HG03469 (cell line): ENCODE results near the gene DLG2.
A peak's percentile ranks its signal among the peaks of the same experiment; 100 is the strongest.

Source experiments
- ATAC-seq: cut with Tn5 transposase; IDR thresholded peaks from one replicate; pipeline ENCODE4 v1.9.1; 2021; ENCODE audit warnings: mild to moderate bottlenecking, moderate library complexity, moderate number of reproducible peaks; ENCODE audit not compliant: unreplicated experiment

DLG2 gene

GRCh38 chr11:84420271-84420670 lies 1206.9 kb downstream of the DLG2 start:
- no peak for ATAC-seq

- no peak for ATAC-seq
Measured at GRCh38 chr11:84419616-84420015, 1207.5 kb downstream of the DLG2 start.

DNA sequence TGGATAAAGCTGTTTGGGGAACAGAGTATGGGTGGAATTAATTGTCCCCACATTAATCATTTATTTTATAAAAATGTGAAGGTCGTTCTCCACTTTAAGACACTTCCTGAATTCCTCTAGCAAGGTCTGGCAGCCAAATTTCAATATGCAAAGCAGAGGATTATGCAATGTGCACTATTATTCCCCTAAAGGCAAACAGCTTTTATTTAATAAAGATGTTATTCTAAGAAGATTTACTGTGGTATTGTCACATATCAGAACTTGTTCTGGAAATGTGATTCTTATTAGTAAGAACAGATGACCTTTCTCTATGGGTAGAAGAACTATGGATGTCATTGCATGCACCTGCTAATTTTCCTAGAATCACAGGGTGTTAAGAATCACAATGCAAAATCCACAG lies 1212.2 kb downstream of the DLG2 start:
- no peak for ATAC-seq

GRCh38 chr11:84413549-84413948 lies 1213.6 kb downstream of the DLG2 start:
- ATAC-seq = no peak

- ATAC-seq = no peak
Measured at GRCh38 chr11:84412862-84413261, 1214.3 kb downstream of the DLG2 start.

DNA sequence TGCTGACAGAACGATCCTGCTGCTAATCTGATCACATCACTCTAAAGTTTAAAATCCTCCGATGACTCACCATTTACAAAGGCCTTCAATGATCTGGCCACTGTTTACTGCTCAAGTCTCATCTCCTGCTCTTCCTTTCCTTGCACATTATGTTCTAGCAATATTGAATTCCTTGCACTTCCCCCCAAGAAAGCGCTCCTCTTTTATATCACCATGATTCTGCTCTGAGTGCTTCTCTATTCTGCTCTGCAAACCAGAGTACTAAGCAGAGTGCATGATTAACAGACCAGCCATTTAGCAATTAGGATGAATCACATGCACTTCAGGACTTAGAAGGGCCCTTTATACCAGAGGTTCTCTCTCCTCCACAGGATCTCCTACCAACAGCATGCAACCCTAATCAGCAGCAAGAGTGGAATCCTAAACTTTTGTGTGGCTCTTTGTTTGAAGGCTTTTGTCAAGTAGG lies 1218.2 kb downstream of the DLG2 start:
- no peak for ATAC-seq

- ATAC-seq = no peak
Measured at GRCh38 chr11:84407091-84407490, 1220.1 kb downstream of the DLG2 start.

- ATAC-seq = no peak
Measured at GRCh38 chr11:84398017-84398626, 1229.0 kb downstream of the DLG2 start.

DNA sequence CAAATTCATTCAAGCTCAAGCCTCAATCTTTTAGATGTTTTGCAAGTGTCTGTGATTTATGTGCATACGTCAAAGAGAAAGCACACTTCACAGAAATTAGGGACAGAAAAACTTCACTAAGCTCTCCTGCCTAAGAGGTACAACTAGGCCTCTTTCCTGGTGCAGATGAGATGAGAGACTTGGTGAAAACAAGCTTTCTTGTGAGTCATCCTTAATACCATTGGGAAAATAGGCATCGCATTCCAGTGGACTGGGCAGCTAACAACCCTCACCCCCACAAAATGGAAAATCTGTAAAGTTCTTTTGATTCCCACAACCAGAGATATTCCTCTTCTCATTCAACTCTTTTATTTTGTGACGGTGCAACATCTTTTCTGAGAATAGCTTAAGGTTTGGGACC lies 1230.6 kb downstream of the DLG2 start:
- ATAC-seq = no peak

DNA sequence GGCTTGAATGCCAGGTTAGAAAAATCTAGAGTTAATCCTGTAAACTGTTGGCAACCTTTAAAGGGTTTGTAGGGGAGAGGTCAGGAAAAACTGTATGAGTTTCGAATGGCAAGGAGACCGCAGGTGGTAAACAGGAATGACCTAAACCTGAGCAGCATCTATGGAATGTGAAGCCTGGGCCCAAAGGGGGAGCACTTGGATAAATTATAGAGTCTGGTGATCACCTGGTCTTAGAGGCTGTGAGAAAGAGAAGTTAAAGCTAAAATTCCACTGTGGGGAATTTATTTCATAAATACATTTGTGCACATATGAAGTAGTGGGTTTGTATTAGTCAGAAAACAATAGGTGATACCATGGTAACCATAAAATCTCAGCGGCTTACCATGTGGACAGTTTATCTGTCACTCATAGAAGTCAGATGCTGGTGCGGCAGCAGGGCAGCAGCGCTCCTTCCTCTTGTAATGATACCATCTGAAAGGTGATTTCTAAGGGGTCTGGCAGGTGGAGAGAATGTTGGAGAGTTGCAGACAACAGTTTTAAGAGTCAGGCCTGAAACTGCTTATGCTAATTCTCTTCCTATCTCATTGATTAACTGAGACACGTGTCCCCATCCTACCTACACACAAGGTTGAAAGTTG lies 1236.6 kb downstream of the DLG2 start:
- ATAC-seq = no peak

- ATAC-seq = no peak
Measured at GRCh38 chr11:84389696-84390095, 1237.4 kb downstream of the DLG2 start.

DNA sequence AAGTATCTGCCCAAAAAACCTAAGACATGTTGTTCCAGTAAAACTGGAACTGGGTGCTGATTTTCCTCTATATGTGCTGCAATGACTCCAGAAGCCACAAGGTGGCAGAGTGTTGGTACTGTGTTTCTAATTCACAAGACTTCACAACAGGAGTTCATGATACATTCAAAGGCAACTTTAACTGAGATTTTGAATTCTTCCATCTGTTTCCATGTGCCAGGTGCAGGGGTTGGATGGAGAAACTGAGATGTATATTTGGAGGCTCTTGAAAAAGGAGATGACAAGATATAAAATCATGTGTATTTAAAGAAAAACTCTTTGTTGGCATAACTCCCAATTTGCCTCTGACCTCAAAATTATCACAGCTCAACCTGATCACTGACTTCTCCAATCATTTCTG lies 1242.4 kb downstream of the DLG2 start:
- ATAC-seq = peak; percentile 79

DNA sequence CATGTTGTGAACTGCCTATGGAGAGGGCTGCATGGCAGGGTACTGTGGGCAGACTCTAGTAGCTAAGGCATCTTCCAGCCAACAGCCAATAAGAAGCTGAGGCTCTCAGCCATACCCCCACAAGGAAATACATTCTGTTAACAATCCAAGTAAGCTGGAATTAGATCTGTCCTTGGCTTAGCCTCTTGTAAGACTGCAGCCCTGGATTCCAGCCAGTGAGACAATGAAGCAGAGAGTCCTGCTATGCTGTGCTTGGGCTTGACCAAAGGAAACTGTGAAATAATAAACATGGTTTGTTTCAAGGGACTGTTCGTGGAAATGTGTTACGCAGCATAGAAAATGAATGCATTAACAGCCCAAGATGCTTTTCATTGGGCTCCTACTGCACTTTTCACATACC lies 1243.6 kb downstream of the DLG2 start:
- ATAC-seq = no peak

DNA sequence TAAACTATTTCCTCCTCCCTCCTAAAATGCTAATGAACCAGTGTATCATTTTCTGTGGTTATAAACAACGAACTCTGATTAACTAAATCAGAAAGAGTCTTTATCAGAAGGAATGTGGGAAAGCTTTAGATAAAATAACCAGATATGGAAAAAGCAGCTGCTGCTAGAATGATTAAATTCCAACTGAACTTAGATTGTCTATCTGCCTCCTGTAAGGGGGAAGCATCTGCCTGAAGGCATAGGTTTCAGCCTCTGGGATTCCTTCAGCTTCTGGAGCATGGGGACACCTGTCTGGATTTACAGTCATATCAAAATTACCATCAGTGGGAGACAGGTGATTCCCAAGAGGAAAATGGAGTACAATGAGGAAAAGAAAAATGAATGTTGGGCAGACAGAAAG lies 1245.5 kb downstream of the DLG2 start:
- ATAC-seq = no peak

- ATAC-seq = no peak
Measured at GRCh38 chr11:84372381-84372950, 1254.7 kb downstream of the DLG2 start.

GRCh38 chr11:84358034-84358433 lies 1269.1 kb downstream of the DLG2 start:
- no peak for ATAC-seq

GRCh38 chr11:84355911-84356310 lies 1271.2 kb downstream of the DLG2 start:
- ATAC-seq = no peak

DNA sequence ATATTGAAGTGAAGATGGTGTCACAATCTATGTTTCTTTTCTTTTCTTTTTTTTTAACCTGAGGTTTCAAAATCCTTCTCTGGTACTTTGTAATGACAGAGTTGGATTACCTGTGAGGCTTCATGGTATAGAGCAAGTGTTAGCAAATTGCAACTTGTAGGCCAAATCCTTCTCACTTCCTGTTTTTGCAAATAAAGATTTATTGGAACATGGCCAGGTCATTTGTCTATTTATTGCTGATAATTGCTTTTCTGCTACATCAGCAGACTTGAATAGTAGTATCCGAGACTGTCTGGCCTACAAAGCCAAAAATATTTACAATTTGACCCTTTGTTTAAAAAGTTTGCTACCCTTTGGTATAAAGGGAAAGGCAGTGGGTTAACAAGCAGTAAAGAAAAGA lies 1281.5 kb downstream of the DLG2 start:
- ATAC-seq = no peak

DNA sequence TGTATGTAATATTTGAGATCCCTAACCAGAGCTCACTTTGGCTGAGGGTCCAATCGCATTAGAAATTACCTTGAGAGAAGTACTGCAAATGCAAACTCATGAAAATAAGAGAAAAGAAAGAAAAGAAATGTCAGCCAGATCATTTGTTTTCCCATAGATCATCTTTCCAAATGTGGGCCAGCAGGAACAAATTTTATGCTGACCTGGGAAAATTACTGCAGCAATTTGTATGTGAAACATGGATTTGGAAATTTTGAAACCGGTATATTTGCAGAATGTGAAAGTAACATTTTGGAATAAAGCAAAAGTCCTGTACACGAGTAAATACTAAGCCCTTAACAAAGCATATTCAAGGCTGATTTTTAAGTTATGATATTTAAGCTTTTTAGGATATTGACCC lies 1282.1 kb downstream of the DLG2 start:
- no peak for ATAC-seq

DNA sequence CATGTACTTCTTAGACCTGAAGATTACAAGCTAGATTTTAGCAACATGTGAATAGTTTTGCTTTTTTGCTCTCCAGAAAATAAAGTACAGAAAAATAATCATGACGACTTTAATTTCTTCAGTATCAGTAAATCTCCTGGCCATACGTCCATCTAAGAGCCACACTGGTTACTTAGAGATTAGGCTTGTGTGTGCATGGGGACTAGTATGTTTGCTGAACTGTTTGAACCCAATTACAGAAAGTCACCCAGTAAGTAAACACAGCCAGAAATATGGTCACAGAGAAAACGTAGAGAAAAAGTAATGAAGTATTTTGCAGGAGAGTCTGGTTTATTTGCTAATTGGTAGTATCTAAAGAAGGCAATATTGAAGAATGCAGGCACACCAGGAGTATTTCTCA lies 1287.3 kb downstream of the DLG2 start:
- no peak for ATAC-seq

DNA sequence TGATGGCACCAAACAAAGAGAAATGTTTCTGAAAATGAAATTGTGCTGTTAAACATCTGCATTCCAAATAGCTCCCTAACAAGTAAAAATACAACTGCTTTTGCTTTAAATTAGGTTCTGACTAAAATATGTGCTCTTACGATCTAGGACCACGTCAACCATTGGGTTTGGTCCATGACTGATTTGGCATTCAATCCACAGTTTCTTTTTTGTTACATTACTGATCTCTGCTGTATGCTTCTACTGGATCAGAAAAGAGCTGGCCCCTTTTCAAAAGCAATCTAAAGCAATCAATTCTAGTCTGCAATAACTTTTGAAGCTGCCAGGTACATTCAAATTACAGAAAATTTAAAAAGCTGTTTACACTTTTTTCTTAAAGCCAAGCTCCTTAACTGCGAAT lies 1293.9 kb downstream of the DLG2 start:
- ATAC-seq = no peak

DNA sequence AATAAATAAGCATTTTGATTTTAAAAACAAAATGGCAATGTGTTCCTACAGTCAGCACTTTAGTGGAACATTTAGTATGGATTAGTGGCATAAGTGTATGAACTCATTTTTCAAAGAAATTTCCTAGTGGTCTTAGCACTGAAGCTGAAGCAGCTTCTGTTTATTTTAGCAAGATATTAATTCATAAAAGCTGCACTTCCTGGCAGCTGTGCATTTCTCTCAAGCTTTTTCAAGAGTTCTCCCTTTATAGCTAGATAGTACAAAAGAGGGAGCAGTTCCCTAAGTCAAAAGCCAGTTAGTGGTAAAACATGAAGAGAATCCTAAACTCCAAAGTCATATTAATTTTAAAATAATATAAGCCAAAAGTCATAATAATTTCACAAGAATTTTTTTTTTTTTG lies 1304.9 kb downstream of the DLG2 start:
- ATAC-seq = no peak

DNA sequence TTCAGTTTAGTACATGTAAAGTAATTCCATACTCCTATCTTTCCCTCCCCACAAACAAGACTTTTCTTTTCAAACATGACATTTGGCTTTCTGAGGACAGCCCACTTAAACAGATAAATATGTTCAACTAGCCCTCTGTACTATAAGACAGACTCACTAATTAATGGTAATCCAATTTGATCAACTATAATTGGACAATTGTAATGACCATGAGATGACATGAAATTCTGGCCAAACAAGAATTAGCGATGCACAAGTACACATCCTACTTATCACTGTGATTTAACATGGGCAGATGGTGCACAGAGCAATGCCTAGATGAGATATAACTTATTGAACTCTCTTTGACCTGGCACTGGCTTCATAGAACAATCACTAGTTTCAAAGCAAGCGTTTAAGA lies 1307.3 kb downstream of the DLG2 start:
- ATAC-seq = no peak
